NB4 (cell line): ENCODE measurements around the gene TRERF1.

Experiments
- CTCF ChIP-seq: IDR thresholded peaks from one replicate; pipeline ENCODE4 v1.5.1; 2012; ENCODE audit warnings: low read depth, low read length
- MYC ChIP-seq: IDR thresholded peaks from 2 replicates; pipeline ENCODE4 v1.6.1; 2011; ENCODE audit warnings: low read depth, low read length
- POLR2A ChIP-seq: IDR thresholded peaks from 2 replicates; pipeline ENCODE4 v1.6.1; 2011; ENCODE audit warnings: mild to moderate bottlenecking; ENCODE audit not compliant: insufficient read length; ENCODE audit errors: extremely low read depth

- TF ChIP-seq MYC: no peak
- no peak for TF ChIP-seq CTCF
- TF ChIP-seq POLR2A: no peak
These were observed 9.2 kb upstream of the TRERF1 start for GRCh38 chr6:42460883-42461282.
